NB4 (cell line): ENCODE results near the gene NRXN3.

ENCODE experiments used
- DNase-seq: peaks from one replicate; pipeline ENCODE4 v3.0.0; 2010; ENCODE audit warnings: low read depth
- H3K4me3 ChIP-seq: one replicate; pipeline ENCODE4 v1.5.1; 2011; ENCODE audit warnings: mild to moderate bottlenecking, low read depth, low read length, moderate library complexity
- CTCF ChIP-seq: IDR thresholded peaks from one replicate; pipeline ENCODE4 v1.5.1; 2012; ENCODE audit warnings: low read depth, low read length
- MAX ChIP-seq: IDR thresholded peaks from 2 replicates; pipeline ENCODE4 v1.6.1; 2011; ENCODE audit warnings: low read depth, low read length
- MYC ChIP-seq: IDR thresholded peaks from 2 replicates; pipeline ENCODE4 v1.6.1; 2011; ENCODE audit warnings: low read depth, low read length
- POLR2A ChIP-seq: IDR thresholded peaks from 2 replicates; pipeline ENCODE4 v1.6.1; 2011; ENCODE audit warnings: mild to moderate bottlenecking; ENCODE audit not compliant: insufficient read length; ENCODE audit errors: extremely low read depth

The NRXN3 gene

GRCh38 chr14:78967111-78967809 lies 797.1 kb downstream of the NRXN3 start:
- H3K4me3 ChIP-seq = no peak overlapping the region
- no peak for DNase-seq
- TF ChIP-seq CTCF = no peak
- TF ChIP-seq POLR2A = no peak
- TF ChIP-seq MAX = no peak
- TF ChIP-seq MYC = no peak

- H3K4me3 ChIP-seq = no peak overlapping the region
- TF ChIP-seq MAX = no peak
- TF ChIP-seq MYC = no peak
- TF ChIP-seq POLR2A = no peak
- no peak for TF ChIP-seq CTCF
- DNase-seq = no peak
These were observed 798.1 kb downstream of the NRXN3 start for GRCh38 chr14:78968265-78968664.

GRCh38 chr14:78970677-78971076 lies 800.5 kb downstream of the NRXN3 start:
- peak; percentile 6 for DNase-seq
- no peak overlapping the region for H3K4me3 ChIP-seq
- TF ChIP-seq CTCF (no peak), MYC (no peak), POLR2A (no peak), MAX (no peak)

- DNase-seq = no peak
- TF ChIP-seq MYC = no peak
- TF ChIP-seq CTCF = no peak
- no peak for TF ChIP-seq POLR2A
- TF ChIP-seq MAX = no peak
These were observed 802.3 kb downstream of the NRXN3 start for GRCh38 chr14:78972440-78972839.

GRCh38 chr14:78974691-78975090 lies 804.5 kb downstream of the NRXN3 start:
- DNase-seq = no peak
- no peak overlapping the region for H3K4me3 ChIP-seq

More at GRCh38 chr14:78972440-78972839, 802.3 kb downstream of the NRXN3 start:
- no peak overlapping the region for H3K4me3 ChIP-seq

More at GRCh38 chr14:78974691-78975090, 804.5 kb downstream of the NRXN3 start:
- no peak for TF ChIP-seq MYC
- no peak for TF ChIP-seq MAX
- TF ChIP-seq CTCF = no peak
- TF ChIP-seq POLR2A = no peak
